ENCODE measurements around the gene BANK1.

The BANK1 gene

DNA sequence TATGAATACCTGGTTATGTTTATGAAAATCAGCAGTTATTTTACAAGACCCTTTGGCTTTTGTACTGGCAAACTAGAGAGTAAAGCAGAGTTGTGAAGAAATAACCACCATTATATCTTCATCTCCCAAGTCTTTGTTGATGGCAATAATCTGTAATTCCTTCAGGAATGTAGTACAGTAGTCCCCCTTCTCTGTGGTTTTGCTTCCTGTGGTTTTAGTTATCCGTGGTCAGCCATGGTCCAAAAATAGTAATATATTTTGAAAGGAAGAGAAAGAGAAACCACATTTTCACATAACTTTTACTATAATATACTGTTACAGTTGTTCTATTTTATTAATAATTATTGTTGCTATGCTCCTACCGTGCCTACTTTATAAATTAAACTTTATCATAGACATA lies 27.8 kb downstream of the BANK1 start:
- FAIRE-seq: no peak

DNA sequence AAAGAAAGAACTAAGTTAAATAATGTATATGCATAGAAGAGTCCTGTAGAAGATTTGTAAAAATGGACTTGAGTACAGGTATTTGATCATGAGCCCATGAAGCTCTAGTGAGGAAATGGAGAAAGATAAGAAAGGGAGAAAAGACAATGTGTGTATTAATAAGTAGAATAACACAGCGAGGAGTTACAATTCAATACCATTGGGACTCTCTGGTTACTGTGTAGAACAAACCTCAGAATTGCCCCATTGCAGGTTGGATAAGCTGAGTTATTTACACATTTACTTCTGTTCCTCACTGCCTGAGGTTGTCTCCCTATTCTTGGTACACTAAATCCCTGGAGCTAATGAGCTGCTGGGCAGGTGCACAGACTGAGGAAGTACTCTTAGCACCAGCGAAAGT lies 33.3 kb downstream of the BANK1 start:
- no peak for FAIRE-seq

DNA sequence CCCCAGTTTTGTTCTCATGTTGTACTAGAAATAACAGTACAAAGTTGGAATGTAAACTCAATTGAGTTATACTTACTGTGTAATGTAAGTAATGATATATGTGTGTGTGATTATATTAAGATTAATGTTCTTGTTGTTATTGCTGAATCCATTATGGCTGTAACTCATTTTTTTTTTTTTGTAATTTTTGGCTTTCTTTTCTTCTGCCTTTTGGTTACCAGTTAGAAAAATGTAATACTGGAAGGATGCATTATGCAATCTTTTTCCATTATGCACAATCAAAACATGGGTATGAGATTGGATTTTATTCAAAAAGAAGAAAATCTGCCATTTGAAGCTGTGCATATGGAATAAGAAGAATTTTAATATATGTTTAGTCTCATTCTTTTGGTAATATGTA lies 34.0 kb downstream of the BANK1 start:
- FAIRE-seq: no peak

DNA sequence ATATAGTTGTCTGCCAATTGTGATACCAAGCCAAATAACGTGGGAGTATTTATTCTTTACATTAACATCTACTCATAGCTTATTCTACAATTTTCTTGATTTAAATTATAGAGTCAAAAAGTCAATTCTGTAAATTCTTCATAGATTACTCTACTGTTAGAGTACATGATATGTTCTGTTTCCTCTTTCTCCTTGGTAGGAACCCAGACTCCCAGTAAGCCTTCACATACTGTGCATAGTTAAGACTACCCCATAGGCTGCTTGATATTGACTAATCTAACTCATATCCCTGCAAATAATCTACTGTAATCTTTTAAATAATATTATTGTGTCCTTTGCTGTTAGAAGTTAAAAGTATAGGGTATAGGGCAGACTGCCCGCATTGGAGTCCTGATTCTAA lies 35.4 kb downstream of the BANK1 start:
- FAIRE-seq: no peak

DNA sequence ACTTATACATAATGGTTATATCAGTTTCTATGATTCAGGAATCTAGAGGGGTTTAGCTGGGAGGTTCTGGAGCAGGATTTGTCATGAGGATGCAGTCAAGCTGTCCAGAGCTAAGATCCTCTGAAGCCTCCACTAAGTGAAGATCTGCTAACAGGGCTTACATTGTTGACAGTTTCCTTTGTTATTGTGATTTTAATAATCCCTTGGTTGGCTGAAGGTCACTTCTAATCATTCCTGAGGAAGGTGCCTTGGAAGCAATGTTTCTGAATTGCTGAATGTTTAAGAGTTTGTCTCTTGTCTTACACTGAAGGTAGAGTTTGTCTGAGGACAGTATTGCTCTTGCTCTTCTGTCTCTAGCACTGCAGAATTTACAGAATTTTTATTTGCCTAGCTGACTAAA lies 41.3 kb downstream of the BANK1 start:
- FAIRE-seq: no peak

DNA sequence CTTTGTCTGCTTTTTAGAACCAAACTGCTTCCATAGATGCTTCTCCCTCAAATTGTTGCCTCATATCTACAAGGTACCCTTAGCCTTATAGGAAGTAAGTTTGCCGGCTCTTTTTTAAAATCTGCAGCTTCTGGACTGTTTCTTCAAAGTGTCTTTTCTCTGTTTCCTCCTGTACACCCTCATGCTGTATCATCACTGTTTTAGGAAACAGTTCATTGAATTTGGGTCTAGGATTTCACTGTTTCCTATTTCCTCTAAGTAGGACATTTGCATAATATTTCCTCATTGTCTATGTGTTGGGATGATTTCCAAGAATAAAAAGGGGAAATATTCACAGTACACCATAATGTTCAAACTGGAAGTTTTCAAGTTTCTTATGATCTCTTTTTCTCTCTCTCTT lies 43.0 kb downstream of the BANK1 start:
- FAIRE-seq: no peak

DNA sequence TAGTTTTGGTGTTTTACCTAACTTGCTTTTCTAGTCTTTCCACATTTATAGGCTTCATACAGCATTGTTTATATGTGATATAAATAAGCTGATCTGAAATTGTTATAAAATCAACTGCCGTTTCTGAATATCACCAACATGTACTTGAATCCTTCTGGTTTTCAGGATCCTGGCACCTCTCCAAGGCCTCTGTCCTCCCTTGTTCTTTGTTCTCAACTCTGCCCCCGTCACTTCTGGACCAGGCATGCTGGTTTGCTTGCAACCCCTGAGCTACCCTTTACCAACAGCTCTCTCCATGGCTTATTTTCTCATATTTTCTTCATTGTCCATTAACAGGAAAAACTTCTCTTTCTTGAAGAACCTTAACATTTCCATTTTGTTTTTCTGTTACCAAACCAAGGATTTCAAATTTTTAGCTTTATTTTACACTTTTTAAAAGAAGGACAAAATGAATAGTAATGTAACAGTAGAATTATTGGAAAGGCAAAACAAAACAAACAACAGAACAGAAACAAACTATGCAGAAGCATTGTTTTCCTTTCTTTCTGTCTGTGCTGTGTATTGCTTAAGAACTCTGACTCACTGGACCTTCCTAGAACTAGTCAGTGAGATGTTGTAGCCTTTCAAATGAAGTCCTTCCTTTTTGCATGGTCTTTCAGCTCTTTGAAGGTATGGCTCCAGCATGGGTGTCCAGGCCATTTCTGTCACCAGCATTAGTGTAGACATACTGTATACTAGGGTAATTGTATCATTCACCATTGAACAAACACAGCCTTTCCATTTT lies 44.8 kb downstream of the BANK1 start:
- peak; percentile 69 for FAIRE-seq

DNA sequence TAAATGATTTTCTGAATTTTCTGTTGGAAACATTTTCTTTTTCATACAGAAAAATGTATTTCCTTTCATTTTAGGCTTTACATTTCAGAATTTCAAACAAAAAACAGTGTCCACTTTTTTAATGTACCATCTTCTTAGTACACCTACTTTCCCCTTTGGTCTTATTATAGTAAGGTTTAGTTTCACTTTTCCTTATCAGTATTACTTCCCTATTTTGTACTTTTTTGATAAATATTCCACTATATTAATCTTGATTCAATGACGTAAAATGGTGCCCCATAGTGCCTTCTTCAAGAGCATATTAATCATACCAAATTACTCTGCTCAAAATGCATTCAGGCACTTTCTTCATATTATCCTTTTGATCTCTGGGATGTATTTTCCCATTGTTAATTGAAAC lies 52.5 kb downstream of the BANK1 start:
- FAIRE-seq: no peak

DNA sequence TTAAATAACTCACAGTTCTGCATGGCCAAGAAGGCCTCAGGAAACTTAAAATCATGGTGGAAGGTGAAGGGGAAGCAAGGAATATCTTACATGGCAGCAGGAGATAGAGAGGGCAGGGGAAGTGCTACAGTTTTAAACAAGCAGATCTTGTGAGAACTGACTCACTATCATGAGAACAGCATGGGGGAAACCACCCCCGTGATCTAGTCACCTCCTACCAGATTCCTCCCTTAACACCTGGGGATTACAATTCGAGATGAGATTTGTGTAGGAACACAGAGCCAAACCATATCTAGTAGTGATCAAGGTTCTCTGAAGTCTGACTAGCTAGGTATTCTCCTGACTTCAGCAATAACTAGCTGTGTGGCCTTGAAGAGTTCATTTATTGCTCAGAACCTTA lies 56.0 kb downstream of the BANK1 start:
- FAIRE-seq: no peak

DNA sequence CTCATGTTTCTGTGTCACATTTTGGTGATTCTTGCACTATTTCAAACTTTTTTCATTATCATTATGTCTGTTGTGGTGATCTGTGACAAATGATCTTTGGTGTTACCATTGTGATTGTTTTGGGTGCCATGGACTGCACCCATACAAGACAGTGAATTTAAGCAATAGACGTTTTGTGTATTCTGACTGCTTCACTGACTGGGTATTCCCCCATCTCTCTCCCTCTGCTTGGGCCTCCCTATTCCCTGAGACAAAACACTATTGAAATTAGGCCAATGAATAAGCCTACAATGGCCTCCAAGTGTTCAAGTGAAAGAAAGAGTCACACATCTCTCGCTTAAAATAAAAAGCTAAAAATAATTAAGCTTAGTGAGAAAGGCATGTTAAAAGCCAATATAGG lies 60.2 kb downstream of the BANK1 start:
- no peak for FAIRE-seq

DNA sequence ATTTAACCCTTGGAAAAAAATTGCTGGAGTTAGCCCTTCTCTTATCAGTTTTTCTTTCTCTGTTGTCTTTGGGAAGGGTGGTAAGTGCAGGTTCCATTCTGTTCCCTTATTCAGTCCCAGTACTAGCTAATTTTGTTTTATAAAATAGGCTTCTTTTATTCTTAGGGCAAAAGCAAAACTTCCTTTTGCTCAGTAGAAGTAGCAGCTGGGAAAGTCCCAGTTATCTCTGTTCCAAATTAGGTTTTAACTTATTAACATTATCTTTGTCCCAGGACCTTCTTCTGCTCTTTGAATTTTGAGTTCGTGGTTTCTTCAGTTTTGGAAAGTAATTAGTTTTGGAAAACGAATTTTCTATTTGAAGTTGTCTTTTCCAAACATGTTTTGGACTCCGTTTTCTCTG lies 61.1 kb downstream of the BANK1 start:
- no peak for FAIRE-seq

DNA sequence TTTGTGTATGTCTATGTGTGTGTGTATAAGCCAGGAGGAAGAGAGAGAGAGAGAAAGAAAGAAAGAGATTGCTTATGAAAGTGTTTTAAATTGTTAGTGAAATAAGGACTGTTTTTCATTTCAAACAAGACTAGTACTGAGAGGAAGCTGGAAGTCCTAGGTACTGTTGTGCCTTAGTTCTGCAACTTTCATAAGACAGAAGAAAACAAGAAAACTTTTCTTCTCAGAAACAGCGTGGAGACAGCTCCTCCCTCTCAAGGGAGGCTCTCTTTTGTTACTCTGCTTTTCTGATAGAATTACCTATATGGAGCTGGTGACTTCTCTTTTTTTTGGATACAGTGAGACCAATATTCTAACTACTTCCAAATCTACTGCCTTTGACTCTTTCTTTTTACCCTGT lies 62.5 kb downstream of the BANK1 start:
- no peak for FAIRE-seq

DNA sequence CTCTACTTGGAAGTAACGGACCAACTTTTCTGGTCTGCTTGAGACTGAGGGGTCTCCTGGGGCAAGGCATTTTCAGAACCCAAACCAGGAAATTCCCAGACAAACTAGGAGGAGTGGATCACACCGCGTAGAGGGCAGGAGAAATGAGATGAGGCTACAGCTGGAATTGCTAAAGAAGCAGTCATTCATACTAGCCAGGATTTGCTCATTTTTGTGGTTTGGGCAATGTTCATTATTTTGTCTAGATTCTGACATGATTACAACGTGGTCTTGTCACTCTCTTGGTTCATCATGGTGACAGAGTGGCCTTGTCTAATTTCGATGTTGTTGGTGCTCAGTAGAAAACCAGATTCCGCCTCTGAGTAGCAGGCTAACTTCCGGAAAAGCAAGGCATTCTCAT lies 63.2 kb downstream of the BANK1 start:
- FAIRE-seq: no peak

DNA sequence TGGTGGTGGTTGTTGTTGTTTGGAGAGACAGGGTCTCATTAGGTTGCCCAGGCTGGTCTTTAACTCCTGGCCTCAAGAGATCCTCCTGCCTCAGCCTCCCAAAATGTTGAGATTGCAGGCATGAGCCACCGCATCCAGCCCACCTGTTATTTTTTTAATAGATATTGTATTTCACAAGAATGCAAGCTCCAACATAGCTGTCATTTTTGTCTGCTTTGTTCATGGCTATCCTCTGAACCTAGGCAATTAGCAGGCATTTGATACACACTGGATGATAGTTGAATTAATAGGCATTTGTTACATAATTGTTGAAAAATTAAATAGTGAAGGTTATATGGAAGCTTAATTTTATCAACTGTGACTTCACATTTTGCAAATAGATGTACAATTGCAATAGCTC lies 64.7 kb downstream of the BANK1 start:
- no peak for FAIRE-seq

DNA sequence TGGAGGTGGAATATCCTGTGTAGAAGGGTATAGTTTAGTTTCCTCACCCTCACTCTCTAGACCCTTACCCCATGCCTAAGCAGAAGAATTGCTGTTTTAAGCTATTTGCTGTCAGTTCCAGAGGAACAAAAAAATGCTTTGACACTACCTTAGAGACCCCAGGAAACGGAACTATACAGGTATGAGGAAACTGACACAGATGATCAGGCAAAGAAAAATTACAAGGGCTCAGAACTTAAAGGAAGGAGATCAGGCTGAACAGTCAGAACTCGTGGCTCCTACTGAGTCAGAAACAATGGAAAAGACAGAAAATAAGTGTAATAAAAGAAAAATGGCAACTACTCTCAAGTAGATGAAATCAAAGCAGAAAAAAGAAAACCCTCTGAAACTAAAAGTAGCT lies 65.6 kb downstream of the BANK1 start:
- FAIRE-seq: no peak

DNA sequence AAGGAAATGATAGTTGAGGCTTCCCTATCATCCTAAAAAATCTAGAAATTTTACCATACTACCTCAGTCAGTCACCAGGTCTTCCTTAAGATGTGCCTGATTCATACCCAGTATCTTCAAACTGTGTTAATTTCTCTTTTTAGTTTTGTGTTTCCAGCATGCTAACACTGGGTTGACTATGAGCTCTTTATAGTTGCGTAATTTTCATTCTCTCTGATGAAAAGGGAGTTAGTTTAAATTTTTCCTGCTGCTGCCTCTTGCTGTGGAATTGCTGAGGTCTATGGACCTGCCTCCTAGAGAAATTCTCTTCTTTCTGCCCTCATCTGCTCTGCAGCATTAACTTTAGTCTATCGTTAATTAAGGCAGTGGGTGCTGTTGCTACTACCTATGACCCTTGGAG lies 66.6 kb downstream of the BANK1 start:
- no peak for FAIRE-seq

DNA sequence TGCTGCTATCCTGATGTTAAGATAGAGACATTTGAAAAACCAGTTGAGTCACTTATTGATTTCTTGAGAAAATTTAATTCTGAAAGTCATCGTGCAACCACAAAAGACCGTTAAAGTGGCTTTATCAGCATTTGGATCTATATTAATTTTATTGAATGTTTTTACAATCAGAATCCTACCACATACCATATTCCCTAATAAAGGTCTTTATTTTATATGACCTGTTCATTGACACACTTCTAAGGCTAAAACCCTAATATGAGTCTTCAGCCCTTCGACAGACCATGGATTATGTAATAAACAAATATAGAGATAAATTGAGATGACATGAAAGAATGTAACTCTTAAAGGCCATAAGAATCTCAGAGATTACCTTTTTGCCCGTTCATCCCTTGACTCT lies 68.1 kb downstream of the BANK1 start:
- FAIRE-seq: no peak

DNA sequence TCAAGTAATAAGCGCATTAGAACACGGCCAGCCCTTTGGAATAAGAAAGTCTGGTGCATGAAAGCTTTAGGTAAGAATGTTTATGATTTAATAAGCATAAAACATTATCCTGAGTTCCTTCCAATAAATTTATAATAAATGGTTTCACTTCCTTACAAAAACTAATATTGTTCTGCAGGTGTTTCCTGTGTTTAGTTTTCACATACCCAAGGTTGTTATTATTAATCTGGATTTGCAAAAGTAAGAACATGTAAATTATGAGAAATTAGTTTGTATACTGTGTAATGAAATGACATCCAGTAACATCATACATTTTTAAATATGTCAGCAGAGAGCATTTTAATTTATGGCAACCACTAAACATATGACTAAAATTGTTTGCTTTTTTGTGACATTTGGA lies 72.1 kb downstream of the BANK1 start:
- no peak for FAIRE-seq

DNA sequence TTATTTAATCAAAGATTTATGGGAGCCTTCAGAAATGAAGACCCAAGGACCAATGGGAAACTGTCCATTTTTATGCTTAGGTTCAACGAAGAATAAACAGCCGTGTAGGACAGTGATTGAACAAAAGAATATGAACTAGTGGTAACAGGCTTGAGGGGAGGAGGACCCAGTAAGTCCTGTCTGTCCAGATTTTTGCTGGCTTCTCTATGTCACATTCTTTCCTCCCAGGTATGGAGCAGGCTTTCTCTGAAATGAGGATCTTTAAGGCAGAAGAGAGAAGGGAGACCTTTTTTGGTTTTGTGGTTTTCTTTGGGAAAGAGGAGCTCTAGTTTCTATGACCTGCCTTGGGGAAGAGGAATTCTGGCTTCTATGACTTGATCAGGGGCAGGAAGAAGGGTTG lies 74.1 kb downstream of the BANK1 start:
- no peak for FAIRE-seq

DNA sequence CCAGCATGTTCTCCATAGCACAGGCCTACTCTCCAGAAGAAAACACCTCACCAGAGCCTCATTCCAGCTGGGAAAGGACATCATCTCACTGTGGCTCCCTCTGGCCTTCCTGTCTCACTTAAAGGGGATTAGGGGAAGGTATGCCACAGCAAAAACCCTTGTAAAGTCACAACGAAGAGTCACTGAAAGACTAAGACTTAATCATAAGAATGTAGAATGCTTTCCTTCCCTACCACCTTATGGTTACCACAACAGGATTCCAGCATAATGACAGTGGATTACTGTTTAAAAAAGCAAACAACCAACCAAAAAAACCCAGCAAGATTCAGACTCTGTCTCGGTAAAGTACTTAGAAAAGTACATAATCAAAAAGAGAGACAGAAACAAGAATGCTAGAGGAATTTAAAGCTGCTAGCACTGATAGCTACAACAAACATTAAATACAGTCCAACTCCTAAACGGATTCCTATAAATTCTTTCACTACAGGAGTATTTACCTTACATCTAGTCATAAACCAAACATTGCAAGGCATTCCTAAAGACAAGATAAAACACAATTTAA lies 75.1 kb downstream of the BANK1 start:
- no peak for FAIRE-seq

DNA sequence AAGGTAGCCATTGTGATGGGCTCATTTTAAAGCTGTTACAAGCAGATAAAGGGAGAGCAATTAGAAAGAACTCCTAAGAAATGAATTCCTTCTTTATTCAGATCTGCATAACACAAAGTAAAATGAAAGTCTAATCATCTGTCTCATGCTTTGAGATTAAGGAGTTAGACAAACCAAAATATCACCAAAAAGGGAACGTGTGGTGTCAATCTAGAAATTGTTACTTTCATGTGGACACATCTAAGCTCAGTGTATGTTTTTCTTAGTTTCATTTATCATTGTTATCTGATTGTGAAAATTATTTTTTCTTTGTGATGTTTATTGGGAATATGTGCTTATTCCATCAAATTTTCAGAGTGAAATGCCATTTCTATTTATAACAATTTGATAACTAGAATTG lies 80.3 kb downstream of the BANK1 start:
- no peak for FAIRE-seq

DNA sequence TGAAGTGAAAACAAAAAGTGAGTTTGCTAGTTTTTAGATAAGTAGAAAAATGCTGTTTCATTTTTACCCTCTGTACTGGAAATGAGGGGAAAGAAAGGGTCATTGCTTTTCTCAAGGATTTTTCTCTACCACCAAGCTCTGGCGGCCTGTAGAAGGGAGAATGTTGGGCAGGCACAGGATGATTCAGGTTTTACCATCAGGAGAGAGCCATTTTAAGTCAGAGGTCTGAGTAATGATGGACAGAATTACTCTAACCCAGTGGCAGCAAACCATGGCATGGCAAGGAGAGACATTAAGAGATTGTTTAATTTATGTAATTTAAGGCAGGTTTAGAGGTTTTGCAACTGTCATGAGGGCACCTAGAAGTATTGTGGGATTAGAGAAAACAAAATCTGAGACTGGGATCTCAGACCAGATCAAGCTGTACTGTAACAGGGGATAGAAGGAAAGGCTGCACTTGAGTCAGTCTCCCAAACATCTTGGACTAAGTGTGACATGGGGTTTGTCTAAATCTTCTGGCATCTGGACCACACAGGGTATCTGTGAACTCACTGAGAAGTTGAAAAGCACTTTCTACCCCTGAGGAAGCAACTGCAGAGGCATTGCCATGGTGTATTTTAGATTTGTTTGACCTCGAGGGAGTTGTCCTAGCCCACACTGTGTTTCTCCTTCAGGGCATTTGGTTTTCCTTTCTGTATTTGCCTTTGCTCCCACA lies 81.6 kb downstream of the BANK1 start:
- FAIRE-seq: no peak

DNA sequence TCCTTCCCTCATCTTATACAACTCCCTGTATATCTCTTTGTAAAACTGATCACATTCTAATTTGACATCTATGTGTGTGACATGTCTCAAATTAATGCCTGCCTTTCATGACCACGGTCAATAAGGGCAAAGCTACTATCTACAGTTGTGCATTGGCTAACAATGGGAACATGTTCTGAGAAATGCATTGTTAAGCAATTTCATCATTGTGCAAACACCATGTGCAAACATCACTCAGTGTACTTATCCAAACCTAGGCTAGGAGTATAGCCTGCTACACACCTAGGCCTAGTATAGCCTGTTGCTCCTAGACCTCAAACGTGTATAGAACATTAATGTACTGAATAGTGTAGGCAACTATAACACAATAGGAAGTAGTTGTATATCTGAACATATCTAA lies 95.0 kb downstream of the BANK1 start:
- no peak for FAIRE-seq

DNA sequence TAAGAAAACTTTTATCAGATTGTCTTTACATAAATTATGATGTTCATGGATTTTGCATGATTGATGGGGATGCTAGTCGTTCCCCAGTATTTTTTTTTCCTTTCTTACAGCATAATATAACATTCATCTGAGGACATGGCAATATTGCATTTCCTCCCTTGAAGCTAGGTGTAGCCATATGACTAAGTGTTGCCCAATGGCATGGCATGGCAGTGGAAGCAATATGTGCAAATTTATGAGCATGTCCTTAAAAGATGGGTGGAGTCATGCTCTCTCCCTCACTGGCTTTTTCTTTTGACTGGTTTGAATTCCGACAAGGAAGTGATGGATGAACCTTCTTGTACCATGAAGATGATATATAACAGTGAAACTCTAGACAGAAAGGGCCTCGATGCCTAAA lies 96.3 kb downstream of the BANK1 start:
- no peak for FAIRE-seq

DNA sequence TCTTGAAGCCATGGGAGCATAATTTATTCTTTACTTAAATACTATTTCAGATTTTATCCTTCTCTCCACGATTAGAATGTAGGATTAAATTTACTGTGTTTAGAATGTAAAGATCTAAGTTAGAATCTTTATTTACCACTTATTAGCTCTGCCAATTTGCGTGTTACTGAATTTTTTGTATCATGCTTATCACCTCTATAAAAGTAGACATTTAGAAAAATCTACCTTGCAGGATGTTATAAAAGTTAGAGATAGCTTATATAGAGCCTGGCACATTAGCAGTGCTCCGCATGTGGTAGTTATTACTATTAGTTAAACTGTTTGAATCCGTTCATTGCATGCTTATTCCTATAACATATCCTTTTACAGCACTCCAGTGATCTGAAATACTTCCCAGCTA lies 97.9 kb downstream of the BANK1 start:
- no peak for FAIRE-seq
